GM10266 (cell line): ENCODE measurements around the gene OR5J2.
"Not testable (repeated sequence)": the region's sequence is repeated elsewhere in the genome, so short reads cannot be mapped to it uniquely, and the experiment has no call there.

Source experiments
- DNase-seq: peaks from one replicate; pipeline ENCODE4 v3.0.0; 2012; ENCODE audit errors: extremely low spot score
- CTCF ChIP-seq: IDR thresholded peaks from 2 replicates; pipeline ENCODE4 v1.5.1; 2012; ENCODE audit warnings: mild to moderate bottlenecking, low read depth; ENCODE audit not compliant: control insufficient read depth, insufficient read depth; ENCODE audit errors: missing control alignments

Gene OR5J2

GRCh38 chr11:56172256-56172830, 4.1 kb upstream of the OR5J2 start:
- no peak for DNase-seq
- TF ChIP-seq CTCF = no peak

- TF ChIP-seq CTCF = no peak
- no peak for DNase-seq
These were observed 7.0 kb downstream of the OR5J2 start for GRCh38 chr11:56183459-56183858.

- no peak for DNase-seq
- TF ChIP-seq CTCF = no peak
These were observed 12.2 kb downstream of the OR5J2 start for GRCh38 chr11:56188602-56189001.

- no peak for TF ChIP-seq CTCF
These were observed 20.3 kb downstream of the OR5J2 start for GRCh38 chr11:56196705-56197104.

GRCh38 chr11:56197367-56197766, 20.9 kb downstream of the OR5J2 start:
- no peak for DNase-seq
- TF ChIP-seq CTCF = no peak

More at GRCh38 chr11:56196705-56197104, 20.3 kb downstream of the OR5J2 start:
- DNase-seq = no peak

GRCh38 chr11:56207790-56208189, 31.4 kb downstream of the OR5J2 start:
- no peak for TF ChIP-seq CTCF

GRCh38 chr11:56214537-56214936, 38.1 kb downstream of the OR5J2 start:
- DNase-seq = no peak
- no peak for TF ChIP-seq CTCF

More at GRCh38 chr11:56207790-56208189, 31.4 kb downstream of the OR5J2 start:
- DNase-seq = no peak

GRCh38 chr11:56219735-56220134, 43.3 kb downstream of the OR5J2 start:
- not testable (repeated sequence) for DNase-seq
